DND-41 (cell line): ENCODE measurements around the gene PHACTR3.

Experiments
- CTCF ChIP-seq: IDR thresholded peaks from 2 replicates; pipeline ENCODE4 v1.5.1; 2012; ENCODE audit warnings: borderline replicate concordance, low read length, moderate library complexity, mild to moderate bottlenecking; ENCODE audit not compliant: poor library complexity, severe bottlenecking; ENCODE audit errors: extremely low read depth
- EZH2 ChIP-seq: IDR thresholded peaks from 3 replicates; pipeline ENCODE4 v1.6.1; 2012; ENCODE audit warnings: borderline replicate concordance, low read depth, mild to moderate bottlenecking, moderate library complexity, low read length, inconsistent platforms; ENCODE audit not compliant: severe bottlenecking

GRCh38 chr20:59613861-59614260 is 9.5 kb downstream of the PHACTR3 start:
- TF ChIP-seq CTCF (no peak), EZH2 (no peak)
